Measurements from ENCODE around the gene SUSD1. TPM values are rescaled to one million over a fixed set of nuclear protein-coding genes. Genes with fewer than 3 reads are reported as not detected.

Gene SUSD1
- total and polyA plus RNA-seq, 4 donors: 1.2 to 19.0 (median 3.2) TPM

- TF ChIP-seq CTCF (IDR thresholded peaks at IDR 0.05; ENCODE audit: low read depth, low read length, missing input control): no peak
- no peak for TF ChIP-seq FOXA2 (IDR thresholded peaks at IDR 0.05)
- TF ChIP-seq HNF4A (conservative IDR thresholded peaks at IDR 0.05): no peak
- TF ChIP-seq NR2F2 (IDR thresholded peaks at IDR 0.05): no peak
- TF ChIP-seq TAF1 (conservative IDR thresholded peaks at IDR 0.05): no peak
- no peak for TF ChIP-seq JUND (IDR thresholded peaks at IDR 0.05)
- TF ChIP-seq YY1 (IDR thresholded peaks at IDR 0.05): no peak
- TF ChIP-seq MAX (IDR thresholded peaks at IDR 0.05): no peak
Observed at GRCh38 chr9:112044881-112045280, 130.2 kb downstream of the SUSD1 start (continued).

- no peaks in the 10 kb centered on the region for H3K27me3 ChIP-seq (ENCODE audit: control insufficient read depth in 4 of 4, insufficient read depth in 4 of 4, low read length in 3 of 4)
- DNase-seq (ENCODE audit: low spot score): no peak
- H3K36me3 ChIP-seq (ENCODE audit: control insufficient read depth in 4 of 4, insufficient read depth in 3 of 4, low read depth in 1 of 4, low read length in 3 of 4): no peaks in the 10 kb centered on the region
- no peak for TF ChIP-seq ATF3 (IDR thresholded peaks at IDR 0.05)
- TF ChIP-seq ZBTB33 (IDR thresholded peaks at IDR 0.05): no peak
- no peak for TF ChIP-seq CTCF (IDR thresholded peaks at IDR 0.05; ENCODE audit: low read depth, low read length, missing input control)
- TF ChIP-seq MAX (IDR thresholded peaks at IDR 0.05): no peak
- no peak for TF ChIP-seq NR2F2 (IDR thresholded peaks at IDR 0.05)
- no peak for TF ChIP-seq TAF1 (conservative IDR thresholded peaks at IDR 0.05)
- no peak for TF ChIP-seq FOXA1 (IDR thresholded peaks at IDR 0.05)
- TF ChIP-seq REST (IDR thresholded peaks at IDR 0.05): no peak
- no peak for TF ChIP-seq JUND (IDR thresholded peaks at IDR 0.05)
- no peak for TF ChIP-seq HNF4G (IDR thresholded peaks at IDR 0.05)
- peaks cover 0 to 4% (median 2%) of the 10 kb centered on the region in 4 donors for H3K4me1 ChIP-seq (ENCODE audit: control insufficient read depth in 4 of 4, insufficient read depth in 4 of 4, low read length in 3 of 4)
- no peaks in the 10 kb centered on the region for H3K9me3 ChIP-seq (ENCODE audit: control insufficient read depth in 4 of 4, low read length in 3 of 4)
- H3K4me3 ChIP-seq (ENCODE audit: low read depth in 1 of 3, low read length in 3 of 3): no peak overlapping the region
- no peak overlapping the region for H3K9ac ChIP-seq (ENCODE audit: low read depth in 1 of 2, low read length in 2 of 2)
- H3K27ac ChIP-seq (ENCODE audit: low read depth in 1 of 2, low read length in 2 of 2): no peak overlapping the region
Observed at GRCh38 chr9:112044186-112044585, 130.9 kb downstream of the SUSD1 start.

All from liver (tissue), 9 donors.